ENCODE data around the gene SEC24D. TPM values are rescaled to one million over a fixed set of nuclear protein-coding genes. Genes with fewer than 3 reads are reported as not detected.

The SEC24D gene
- total and polyA plus RNA-seq, 2 of the 8 experiments (the other 6 are each of a cell fraction or from before 2014, with no cell fraction given): 28.9 to 91.6 TPM

DNA sequence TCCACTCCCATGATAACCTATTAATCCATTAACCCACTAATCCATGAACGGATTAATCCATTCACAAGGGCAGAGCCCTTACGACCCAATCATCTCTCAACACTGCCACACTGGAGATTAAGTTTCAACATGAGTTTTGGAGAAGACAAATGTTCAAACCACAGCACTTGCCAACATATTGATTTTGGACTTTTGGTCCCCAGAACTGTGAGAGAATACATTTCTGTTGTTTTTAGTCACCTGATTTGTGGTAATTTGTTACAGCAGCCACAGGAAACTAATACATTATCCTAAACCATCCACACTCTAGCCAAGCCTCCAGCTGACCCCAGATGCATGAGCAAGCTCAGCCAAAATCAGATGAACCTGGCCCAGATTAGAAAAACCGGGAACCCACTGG, 22.4 kb downstream of the SEC24D start:
- TF ChIP-seq, protein P1, sequence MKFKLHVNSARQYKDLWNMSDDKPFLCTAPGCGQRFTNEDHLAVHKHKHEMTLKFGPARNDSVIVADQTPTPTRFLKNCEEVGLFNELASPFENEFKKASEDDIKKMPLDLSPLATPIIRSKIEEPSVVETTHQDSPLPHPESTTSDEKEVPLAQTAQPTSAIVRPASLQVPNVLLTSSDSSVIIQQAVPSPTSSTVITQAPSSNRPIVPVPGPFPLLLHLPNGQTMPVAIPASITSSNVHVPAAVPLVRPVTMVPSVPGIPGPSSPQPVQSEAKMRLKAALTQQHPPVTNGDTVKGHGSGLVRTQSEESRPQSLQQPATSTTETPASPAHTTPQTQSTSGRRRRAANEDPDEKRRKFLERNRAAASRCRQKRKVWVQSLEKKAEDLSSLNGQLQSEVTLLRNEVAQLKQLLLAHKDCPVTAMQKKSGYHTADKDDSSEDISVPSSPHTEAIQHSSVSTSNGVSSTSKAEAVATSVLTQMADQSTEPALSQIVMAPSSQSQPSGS (IDR thresholded peaks at IDR 0.05; ENCODE audit: low read length): no peak
- TF ChIP-seq HDAC6 (IDR thresholded peaks at IDR 0.05; ENCODE audit: low read depth, low read length) (no peak), CTBP2 (IDR thresholded peaks at IDR 0.05; ENCODE audit: borderline replicate concordance, insufficient read depth, insufficient read length, low read length) (no peak), NRF1 (IDR thresholded peaks at IDR 0.05; ENCODE audit: low read depth, low read length) (no peak), NANOG (IDR thresholded peaks at IDR 0.05; ENCODE audit: insufficient read depth, low read depth, low read length, poor library complexity, severe bottlenecking) (no peak)
- Histone ChIP-seq H2AFZ (ENCODE audit: low read length) (no peak overlapping the region), H4K20me1 (replicated peaks in 1 of 2; ENCODE audit: control insufficient read depth in 1 of 2, insufficient read depth in 2 of 2, low read length in 2 of 2) (peaks cover 0 to 3% of the 10 kb centered on the region in 2 experiments), H3K4ac (replicated peaks; ENCODE audit: insufficient read length, low read depth, low read length) (no peak overlapping the region), H4K8ac (ENCODE audit: extremely low read depth, insufficient read depth, low read length) (no peak overlapping the region), H2BK20ac (ENCODE audit: low read length) (no peak overlapping the region), H2BK12ac (ENCODE audit: low read depth, low read length) (no peak overlapping the region), H3K4me1 (replicated peaks in 1 of 4; ENCODE audit: control insufficient read depth in 3 of 4, insufficient read depth in 4 of 4, low read length in 3 of 4) (no peaks in the 10 kb centered on the region), H3K4me3 (ENCODE audit: extremely low read depth in 1 of 4, insufficient read depth in 2 of 4, low read depth in 3 of 4, low read length in 4 of 4) (no peak overlapping the region), H4K5ac (ENCODE audit: insufficient read length, low read depth, low read length) (no peak overlapping the region), H2BK15ac (ENCODE audit: low read length) (no peak overlapping the region), H3K18ac (ENCODE audit: extremely low read depth, low read length) (no peak overlapping the region), H3K27me3 (replicated peaks in 1 of 4; ENCODE audit: control insufficient read depth in 3 of 4, extremely low read depth in 1 of 4, insufficient read depth in 3 of 4, low read length in 3 of 4) (no peaks in the 10 kb centered on the region), H3K27ac (ENCODE audit: low read depth, low read length) (no peak overlapping the region), H3K79me2 (ENCODE audit: control insufficient read depth in 1 of 2, insufficient read depth in 2 of 2, low read length in 2 of 2) (peaks cover 0 to 20% of the 10 kb centered on the region in 2 experiments; a peak in 2 of 4 replicates), H3K9me3 (ENCODE audit: insufficient read depth in 2 of 2, low read depth in 1 of 2, low read length in 1 of 2) (no peaks in the 10 kb centered on the region), H3K23ac (ENCODE audit: insufficient read length) (no peak overlapping the region), H3K56ac (replicated peaks; ENCODE audit: insufficient read length, low read depth, low read length) (no peak overlapping the region), H4K91ac (replicated peaks; ENCODE audit: insufficient read length, low read length) (no peak overlapping the region), H2BK120ac (replicated peaks; ENCODE audit: low read depth, low read length) (no peak overlapping the region), H3K9ac (replicated peaks in 1 of 4; ENCODE audit: extremely low read depth in 1 of 4, low read depth in 3 of 4, low read length in 3 of 4) (no peak overlapping the region), H3K23me2 (ENCODE audit: low read depth, low read length) (no peaks in the 10 kb centered on the region), H3K14ac (ENCODE audit: insufficient read length) (no peak overlapping the region), H3K36me3 (ENCODE audit: control insufficient read depth in 2 of 4, insufficient read depth in 4 of 4, low read length in 3 of 4) (peaks cover 7 to 66% (median 47%) of the 10 kb centered on the region in 4 experiments), H2BK5ac (ENCODE audit: low read depth, low read length) (no peak overlapping the region), H2AK5ac (ENCODE audit: low read depth, low read length) (no peak overlapping the region), H3K79me1 (ENCODE audit: low read depth, low read length) (peaks cover 2% of the 10 kb centered on the region; the same call in 1 of the 2 replicates), H3K4me2 (ENCODE audit: insufficient read depth in 1 of 2, low read depth in 2 of 2, low read length in 2 of 2) (no peak overlapping the region)
- POLR2A ChIA-PET (ENCODE audit: partially characterized antibody): interaction anchor here (1.2 to 1.6 kb wide), 2 partner anchors 12 to 39 kb away, joined by 3 to 4 read pairs; no protein-coding TSS in a partner anchor
- DNase-seq (ENCODE audit: low read depth in 1 of 2, low spot score in 2 of 2): no peak
- CTCF ChIA-PET (ENCODE audit: partially characterized antibody): interaction anchor here (0.6 to 1.8 kb wide), 14 partner anchors 11 to 158 kb away, joined by 3 to 8 read pairs (median 3); partner anchors contain the start of genes SEC24D and SYNPO2
- no peak for FAIRE-seq
- WGBS, 2 experiments (ENCODE audit: extremely low coverage in 1 of 2, insufficient coverage in 1 of 2, insufficient read length in 1 of 2, insufficient replicate concordance in 2 of 2, low coverage in 1 of 2, low lambda C conversion rate in 2 of 2, missing lambda C conversion rate in 1 of 2): 90% methylated on average over 3 of the region's 3 CpGs; no CpG with 5 or more reads in 1 of the 2 experiments
